GOT3 (cell line): Measurements from ENCODE around the gene RNU7-1.

Experiments
- DNase-seq: peaks from one replicate; lab custom pipeline; 2025; ENCODE audit warnings: mixed read lengths; lab: John Stamatoyannopoulos, UW

RNU7-1 gene

GRCh38 chr12:6964605-6965025, 21.0 kb downstream of the RNU7-1 start:
- no peak for DNase-seq

DNA sequence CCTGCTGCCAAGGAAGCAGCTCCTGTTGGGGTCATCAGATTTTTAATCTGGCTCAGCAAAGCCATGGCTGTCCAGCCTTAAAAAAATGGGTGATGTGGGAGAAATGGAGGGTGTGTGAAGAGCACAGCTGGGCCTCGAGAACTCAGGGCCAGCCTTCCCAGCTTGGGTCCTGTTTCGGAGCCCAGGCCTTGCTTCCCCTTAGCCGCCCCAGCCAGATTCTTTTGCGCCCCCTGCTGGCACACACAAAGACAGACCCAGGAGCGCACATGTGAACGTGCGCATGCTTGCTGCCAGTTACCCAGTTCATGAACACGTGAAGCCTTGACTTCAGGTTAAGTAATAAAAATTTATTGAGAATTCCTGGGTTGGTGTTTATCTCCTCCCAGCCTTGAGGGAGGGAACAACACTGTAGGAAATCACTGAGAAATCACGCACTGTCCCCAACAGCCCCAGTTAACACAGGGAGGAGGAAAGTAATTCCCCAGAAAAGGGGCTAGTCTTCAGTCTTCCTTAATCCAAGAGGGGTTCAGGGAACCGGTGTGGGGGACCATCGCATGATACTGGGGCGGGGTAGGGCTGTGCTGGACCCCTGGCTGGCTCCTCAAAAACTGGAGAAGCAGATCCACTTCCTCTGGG, 21.5 kb downstream of the RNU7-1 start:
- DNase-seq = no peak

GRCh38 chr12:6965714-6966113, 22.1 kb downstream of the RNU7-1 start:
- DNase-seq = no peak

DNA sequence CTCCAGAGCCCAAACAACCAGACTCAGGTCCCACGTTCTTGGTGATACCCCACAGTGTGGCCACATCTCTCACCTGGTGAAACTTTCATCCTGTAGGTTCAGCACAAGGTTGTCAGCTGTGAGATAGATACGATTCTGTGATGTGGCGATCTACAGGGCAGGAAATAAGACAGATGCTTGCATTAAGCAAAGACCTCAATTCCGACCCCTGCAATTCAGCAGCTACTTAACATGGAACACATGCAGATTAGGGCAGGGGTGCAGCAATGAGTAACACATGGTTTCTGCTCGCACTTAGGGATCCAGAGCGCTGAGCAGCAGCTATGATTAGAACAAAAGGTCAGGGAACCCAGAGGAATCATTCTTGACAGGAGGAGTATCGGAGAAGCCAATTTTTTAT, 22.7 kb downstream of the RNU7-1 start:
- no peak for DNase-seq

- DNase-seq = no peak
Observed at GRCh38 chr12:6967651-6968100, 24.1 kb downstream of the RNU7-1 start.

GRCh38 chr12:6968426-6968825, 24.8 kb downstream of the RNU7-1 start:
- no peak for DNase-seq

GRCh38 chr12:6970096-6970527, 26.5 kb downstream of the RNU7-1 start:
- DNase-seq = no peak

- no peak for DNase-seq
Observed at GRCh38 chr12:6974180-6974579, 30.6 kb downstream of the RNU7-1 start.

DNA sequence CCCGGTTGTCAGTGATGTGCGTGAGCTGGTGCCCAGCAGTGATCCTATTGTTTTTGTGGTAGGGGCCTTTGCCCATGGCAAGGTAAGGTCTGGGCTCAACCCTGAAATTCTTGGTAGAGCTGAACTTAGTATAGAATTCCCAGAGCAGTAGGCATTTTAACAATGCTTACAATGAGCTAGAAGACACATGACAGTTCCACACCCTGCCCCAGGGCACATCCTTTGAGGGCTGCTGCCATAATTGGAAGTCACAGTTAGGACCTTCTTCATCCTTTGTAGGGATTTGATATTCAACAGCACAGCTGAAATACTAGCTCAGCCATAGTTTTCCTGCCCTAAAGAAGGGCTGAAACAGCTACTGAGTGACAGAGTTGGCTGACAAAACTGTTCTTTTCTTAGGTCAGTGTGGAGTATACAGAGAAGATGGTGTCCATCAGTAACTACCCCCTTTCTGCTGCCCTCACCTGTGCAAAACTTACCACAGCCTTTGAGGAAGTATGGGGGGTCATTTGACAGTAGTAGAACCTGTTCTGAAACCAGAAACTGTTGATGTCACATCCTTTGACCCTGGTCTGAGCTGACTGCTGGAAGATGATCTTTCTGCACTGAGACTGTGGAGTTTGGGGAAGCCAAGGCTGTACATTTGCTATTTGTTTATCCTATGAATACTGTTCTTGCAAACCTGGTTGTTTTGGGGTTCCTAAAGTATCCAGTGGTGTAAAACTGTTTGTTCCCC, 31.8 kb downstream of the RNU7-1 start:
- DNase-seq = no peak

- no peak for DNase-seq
Observed at GRCh38 chr12:6977653-6978052, 34.0 kb downstream of the RNU7-1 start.

GRCh38 chr12:6978188-6978587, 34.6 kb downstream of the RNU7-1 start:
- DNase-seq = no peak

- no peak for DNase-seq
Observed at GRCh38 chr12:6978611-6979011, 35.0 kb downstream of the RNU7-1 start.

DNA sequence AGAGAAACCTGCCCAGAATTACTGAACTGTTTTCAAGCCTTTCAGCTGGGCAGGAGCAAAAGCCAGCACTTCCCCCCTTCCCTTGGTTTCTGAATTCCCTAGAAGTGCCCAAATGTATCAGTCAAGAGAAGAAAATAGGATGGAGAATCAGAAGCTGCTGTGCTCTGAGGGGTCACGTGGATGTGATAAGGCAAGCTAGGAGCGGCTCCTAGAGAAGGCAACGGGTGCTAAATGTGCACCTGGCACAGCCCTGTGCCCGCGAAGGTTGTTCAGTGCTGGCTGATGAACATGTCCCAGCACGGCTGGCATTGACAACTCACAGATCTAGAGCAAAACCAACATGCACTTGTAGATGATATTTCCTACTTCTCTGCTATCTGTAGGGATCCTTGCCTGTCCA, 35.4 kb downstream of the RNU7-1 start:
- DNase-seq = no peak

DNA sequence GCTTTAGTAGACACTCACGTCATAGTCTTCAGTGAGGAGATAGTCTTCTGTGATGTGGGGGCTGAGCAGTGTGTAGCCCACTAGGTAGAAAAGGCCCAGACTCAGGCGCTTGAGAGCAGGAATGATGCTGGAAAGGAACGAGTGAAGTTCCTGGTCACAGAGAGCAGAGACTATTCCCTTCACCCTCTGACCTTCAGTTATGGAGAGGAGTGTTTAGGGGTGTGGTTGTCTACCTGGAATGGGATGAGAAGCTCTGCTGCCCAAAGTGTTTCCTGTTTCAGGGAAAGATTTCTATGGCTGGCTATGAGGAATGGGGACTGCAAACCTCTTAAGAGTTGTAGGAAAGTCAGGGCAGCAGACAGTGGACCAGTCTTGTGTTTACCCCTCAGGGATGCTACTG, 35.8 kb downstream of the RNU7-1 start:
- DNase-seq = no peak

- no peak for DNase-seq
Observed at GRCh38 chr12:6980075-6980474, 36.5 kb downstream of the RNU7-1 start.

- no peak for DNase-seq
Observed at GRCh38 chr12:6980740-6981139, 37.1 kb downstream of the RNU7-1 start.

GRCh38 chr12:6981152-6982052, 37.8 kb downstream of the RNU7-1 start:
- no peak for DNase-seq

DNA sequence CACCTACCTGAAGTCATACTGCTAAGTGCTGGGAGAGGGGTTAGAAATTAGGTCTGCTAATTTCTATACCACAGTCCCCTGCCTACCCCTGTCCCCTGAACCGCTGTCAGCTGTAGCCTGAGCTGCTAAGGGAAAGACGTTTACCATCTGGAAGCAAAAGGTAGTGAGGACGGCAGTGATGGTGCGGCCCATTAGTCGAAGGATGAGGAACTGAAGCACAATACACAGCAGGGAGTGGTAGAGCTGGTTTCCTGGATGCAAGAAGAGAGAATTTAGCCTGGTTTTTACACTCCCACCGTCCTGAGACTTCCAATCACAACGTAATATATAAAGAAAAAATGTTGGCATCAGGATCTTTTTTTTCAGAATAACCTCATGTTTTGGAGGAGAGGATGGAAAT, 38.9 kb downstream of the RNU7-1 start:
- DNase-seq = no peak

DNA sequence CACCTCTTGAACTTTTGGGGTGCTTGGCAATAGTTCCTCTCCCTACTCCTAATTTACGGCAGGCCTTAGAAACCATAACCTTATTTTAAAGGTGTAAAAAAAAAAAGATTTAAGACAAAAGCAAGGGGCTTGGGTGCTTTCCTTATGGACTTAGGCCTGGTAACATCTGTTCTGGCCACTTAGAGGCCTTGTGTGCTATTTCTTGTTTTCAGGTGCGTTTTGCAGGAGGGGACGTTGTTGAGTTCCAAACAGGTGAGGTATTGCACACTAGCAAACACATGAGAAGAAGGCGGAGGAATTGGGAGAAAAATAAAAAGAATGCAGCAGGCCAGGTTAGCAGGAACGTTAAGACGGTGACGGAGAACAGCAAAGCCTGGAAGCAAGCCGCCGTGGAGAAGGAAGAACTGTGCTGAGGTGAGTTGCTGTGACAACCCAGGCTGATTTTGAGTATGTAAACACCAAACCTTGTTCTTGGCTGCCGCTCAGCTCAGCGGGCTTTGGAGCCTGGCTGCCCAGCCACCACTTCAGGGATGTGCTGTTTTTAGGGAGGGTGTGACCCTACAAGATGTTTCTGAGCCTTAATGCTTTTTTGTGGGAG, 44.4 kb downstream of the RNU7-1 start:
- no peak for DNase-seq
